D341Med (cell line): ENCODE data around the gene COMMD9.

Experiments used
- DNase-seq: peaks from one replicate; pipeline ENCODE4 v3.0.0; 2012; ENCODE audit warnings: low spot score

Gene COMMD9

GRCh38 chr11:36257351-36257750 is 31.9 kb downstream of the COMMD9 start:
- no peak for DNase-seq

- no peak for DNase-seq
Observed at GRCh38 chr11:36254713-36255112, 34.5 kb downstream of the COMMD9 start.

GRCh38 chr11:36253238-36253637 is 36.0 kb downstream of the COMMD9 start:
- peak; percentile 90 for DNase-seq

- no peak for DNase-seq
Observed at GRCh38 chr11:36251823-36252222, 37.4 kb downstream of the COMMD9 start.

GRCh38 chr11:36249246-36249645 is 40.0 kb downstream of the COMMD9 start:
- DNase-seq, result no peak

GRCh38 chr11:36248436-36248835 is 40.8 kb downstream of the COMMD9 start:
- DNase-seq, result no peak

- no peak for DNase-seq
Observed at GRCh38 chr11:36247493-36247892, 41.7 kb downstream of the COMMD9 start.

GRCh38 chr11:36243641-36244040 is 45.6 kb downstream of the COMMD9 start:
- DNase-seq, result no peak

- DNase-seq, result no peak
Observed at GRCh38 chr11:36241497-36241896, 47.7 kb downstream of the COMMD9 start.

- DNase-seq, result no peak
Observed at GRCh38 chr11:36240801-36241200, 48.4 kb downstream of the COMMD9 start.

GRCh38 chr11:36240173-36240572 is 49.1 kb downstream of the COMMD9 start:
- no peak for DNase-seq

- DNase-seq, result no peak
Observed at GRCh38 chr11:36239636-36240035, 49.6 kb downstream of the COMMD9 start.

GRCh38 chr11:36238881-36239280 is 50.3 kb downstream of the COMMD9 start:
- no peak for DNase-seq

- no peak for DNase-seq
Observed at GRCh38 chr11:36238036-36238631, 51.1 kb downstream of the COMMD9 start.

GRCh38 chr11:36237391-36237790 is 51.8 kb downstream of the COMMD9 start:
- no peak for DNase-seq

GRCh38 chr11:36235750-36236149 is 53.5 kb downstream of the COMMD9 start:
- no peak for DNase-seq

- DNase-seq, result no peak
Observed at GRCh38 chr11:36234825-36235224, 54.4 kb downstream of the COMMD9 start.

GRCh38 chr11:36233204-36233603 is 56.0 kb downstream of the COMMD9 start:
- no peak for DNase-seq

GRCh38 chr11:36230779-36231699 is 58.2 kb downstream of the COMMD9 start:
- DNase-seq, result no peak

GRCh38 chr11:36229091-36229705 is 60.0 kb downstream of the COMMD9 start:
- no peak for DNase-seq

GRCh38 chr11:36228689-36229088 is 60.5 kb downstream of the COMMD9 start:
- no peak for DNase-seq

- no peak for DNase-seq
Observed at GRCh38 chr11:36227044-36227443, 62.2 kb downstream of the COMMD9 start.
